GM21786 (cell line): ENCODE data around the gene ZNF565.
"Not testable (repeated sequence)": the region's sequence is repeated elsewhere in the genome, so short reads cannot be mapped to it uniquely, and the experiment has no call there.

Experiments
- ATAC-seq: cut with Tn5 transposase; IDR thresholded peaks from one replicate; pipeline ENCODE4 v1.9.1; 2021; ENCODE audit not compliant: unreplicated experiment

ZNF565 gene

GRCh38 chr19:36152019-36152351 is 62.5 kb downstream of the ZNF565 start:
- ATAC-seq = no peak

GRCh38 chr19:36151144-36152018 is 63.1 kb downstream of the ZNF565 start:
- no peak for ATAC-seq

GRCh38 chr19:36150586-36150985 is 63.9 kb downstream of the ZNF565 start:
- no peak for ATAC-seq

GRCh38 chr19:36149673-36150406 is 64.6 kb downstream of the ZNF565 start:
- no peak for ATAC-seq

GRCh38 chr19:36144624-36145023 is 69.8 kb downstream of the ZNF565 start:
- ATAC-seq = no peak

- ATAC-seq = no peak
Measured at GRCh38 chr19:36142496-36142895, 72.0 kb downstream of the ZNF565 start.

GRCh38 chr19:36142046-36142445 is 72.4 kb downstream of the ZNF565 start:
- ATAC-seq = no peak

GRCh38 chr19:36141039-36141927 is 73.2 kb downstream of the ZNF565 start:
- no peak for ATAC-seq

GRCh38 chr19:36140304-36141038 is 74.0 kb downstream of the ZNF565 start:
- ATAC-seq = no peak

GRCh38 chr19:36139473-36140303 is 74.8 kb downstream of the ZNF565 start, which contains the start of gene CAPNS1:
CAPNS1 (plus strand) TSS chr19:36140066; CDS start chr19:36141012, 946 bp downstream.
- ATAC-seq = peak; percentile 80

- no peak for ATAC-seq
Measured at GRCh38 chr19:36139120-36139472, 75.4 kb downstream of the ZNF565 start.

GRCh38 chr19:36136964-36137686 is 77.3 kb downstream of the ZNF565 start:
- ATAC-seq = no peak

- not testable (repeated sequence) for ATAC-seq
Measured at GRCh38 chr19:36134867-36135266, 79.6 kb downstream of the ZNF565 start.
